ENCODE data around the gene KRTAP10-5. TPM values are rescaled to one million over a fixed set of nuclear protein-coding genes. Genes with fewer than 3 reads are reported as not detected.

The KRTAP10-5 gene
- total RNA-seq, 5 donors from 2014 or later (not counting 1 experiment from before 2014, with no cell fraction given) = not detected

Other genes with a start within 250 kb of the KRTAP10-5 start
- 10 to 100 TPM; 58.8 to 72.1 (median 60.8) TPM for gene CFAP410, start 241.2 kb downstream of the KRTAP10-5 start, total RNA-seq
- 1 to 10 TPM; 1.2 to 8.6 (median 3.6) TPM for gene TRPM2, start 227.0 kb downstream of the KRTAP10-5 start, total RNA-seq
- 1 to 10 TPM in 2 of 5 donors, under 1 TPM in 3; 0.76 to 2.2 (median 0.98) TPM for gene LRRC3, start 125.1 kb downstream of the KRTAP10-5 start, total RNA-seq
- not detected for gene KRTAP10-1, start 40.4 kb downstream of the KRTAP10-5 start, total RNA-seq
- not detected for gene KRTAP10-2, start 29.1 kb downstream of the KRTAP10-5 start, total RNA-seq
- not detected for gene KRTAP10-3, start 21.8 kb downstream of the KRTAP10-5 start, total RNA-seq
- not detected for gene KRTAP10-4, start 6.9 kb downstream of the KRTAP10-5 start, total RNA-seq
- gene KRTAP10-6, start 11.9 kb upstream of the KRTAP10-5 start, total RNA-seq = not detected
- gene KRTAP10-7, start 20.0 kb upstream of the KRTAP10-5 start, total RNA-seq = not detected
- not detected for gene KRTAP10-8, start 31.5 kb upstream of the KRTAP10-5 start, total RNA-seq
- not detected for gene KRTAP10-9, start 46.5 kb upstream of the KRTAP10-5 start, total RNA-seq
- not detected for gene KRTAP10-10, start 56.8 kb upstream of the KRTAP10-5 start, total RNA-seq
- not detected for gene KRTAP10-11, start 65.8 kb upstream of the KRTAP10-5 start, total RNA-seq
- gene KRTAP12-4, start 74.1 kb upstream of the KRTAP10-5 start, total RNA-seq = not detected
- gene KRTAP12-3, start 77.3 kb upstream of the KRTAP10-5 start, total RNA-seq = not detected
- gene KRTAP12-2, start 86.3 kb upstream of the KRTAP10-5 start, total RNA-seq = not detected
- gene KRTAP12-1, start 101.6 kb upstream of the KRTAP10-5 start, total RNA-seq = not detected
- gene KRTAP10-12, start 116.6 kb upstream of the KRTAP10-5 start, total RNA-seq = not detected
- gene TSPEAR, start 131.0 kb upstream of the KRTAP10-5 start, total RNA-seq = not detected
- gene UBE2G2, start 221.2 kb upstream of the KRTAP10-5 start, total RNA-seq = 100 to 1,000 TPM; 124 to 157 (median 134) TPM
- gene SUMO3, start 237.5 kb upstream of the KRTAP10-5 start, total RNA-seq = 10 to 100 TPM; 49.1 to 77.1 (median 53.7) TPM

Data from T-cell (primary cell).